HCT116 (cell line): ENCODE results near the gene SGCA. TPM values are rescaled to one million over a fixed set of nuclear protein-coding genes. Genes with fewer than 3 reads are reported as not detected.

ENCODE experiments used
- ATAC-seq: fragments of 200-7000 bp; cut with Tn5 transposase; 2 replicates; pipeline ENCODE4 v1.9.1; 2020; ENCODE audit warnings: mild to moderate bottlenecking, moderate library complexity
- BruUV-seq: library from RNA; stranded (reverse); fragments of 400-500 nt; replicated peaks from 2 replicates; lab custom pipeline; 2021; lab: Mats Ljungman, UMichigan
- CTCF ChIA-PET: fragments of 300-600 bp; sonication (Branson Sonifier 250); formaldehyde crosslinking; loops from one replicate; lab custom pipeline; 2021; ENCODE audit warnings: antibody characterized with exemption; lab: Charles Lee
- POLR2A ChIA-PET: fragments of 300-600, 350-600 bp; sonication (Branson Sonifier 250); formaldehyde crosslinking; loops from one replicate; lab custom pipeline; 2021; ENCODE audit warnings: antibody characterized with exemption; lab: Charles Lee
- RAD21 ChIA-PET, 2 experiments: fragments of 300-600 bp; sonication (Branson Sonifier 250); formaldehyde crosslinking; loops; one replicate each; lab custom pipeline; 2023; ENCODE audit warnings: low total read pairs in 2 of 2; ENCODE audit not compliant: uncharacterized antibody in 2 of 2, unreplicated experiment in 2 of 2, low non-redundant PET in 1 of 2; lab: Charles Lee
- DNase-seq: peaks from one replicate; pipeline ENCODE4 v3.0.0-alpha.2; 2010; ENCODE audit warnings: low read depth, low spot score
- H2AFZ ChIP-seq: fragments of 200-600 bp; shearing (Covaris generic), sonication (generic); 2 replicates; pipeline ENCODE4 v1.6.1; 2017; ENCODE audit warnings: low read depth, mixed run types, mixed read lengths, antibody characterized with exemption, low read length; ENCODE audit not compliant: poor library complexity, severe bottlenecking
- H3K27ac ChIP-seq: 2 replicates; pipeline ENCODE4 v1.5.1; 2012; ENCODE audit warnings: low read depth, low read length
- H3K27me3 ChIP-seq: fragments of 200-600 bp; sonication (generic); 2 replicates; pipeline ENCODE4 v1.6.1; 2016; ENCODE audit warnings: mixed run types, low read length, mixed read lengths; ENCODE audit not compliant: insufficient read depth
- H3K36me3 ChIP-seq, 2 experiments: fragments of 200-500 bp in 1 of 2; fragments of 200-600 bp in 1 of 2; sonication (Bioruptor generic) in 1 of 2; sonication (generic) in 1 of 2; 2 replicates each; pipeline versions ENCODE4 v1.5.1 to v1.6.1; 2014 to 2016; ENCODE audit warnings: low read length in 2 of 2, inconsistent platforms in 1 of 2, mixed read lengths in 1 of 2, mixed run types in 1 of 2; ENCODE audit not compliant: insufficient read depth in 2 of 2, control insufficient read depth in 1 of 2
- H3K4me1 ChIP-seq, 2 experiments: fragments of 200-600 bp in 1 of 2; sonication (generic) in 1 of 2; 2 replicates each; pipeline versions ENCODE4 v1.5.1 to v1.6.1; 2012 to 2017; ENCODE audit warnings: low read length in 2 of 2, inconsistent platforms in 1 of 2, mild to moderate bottlenecking in 1 of 2, mixed read lengths in 1 of 2, mixed run types in 1 of 2, moderate library complexity in 1 of 2; ENCODE audit not compliant: insufficient read depth in 2 of 2, control insufficient read depth in 1 of 2
- H3K4me2 ChIP-seq: fragments of 200-600 bp; sonication (generic); 2 replicates; pipeline ENCODE4 v1.6.1; 2017; ENCODE audit warnings: mixed run types, low read length, mixed read lengths
- H3K4me3 ChIP-seq, 2 experiments: fragments of 200-600 bp in 1 of 2; sonication (generic) in 1 of 2; replicated peaks in 1 of 2; 2 replicates each; pipeline ENCODE4 v1.5.1; 2011 to 2016; ENCODE audit warnings: low read length in 2 of 2, control low read depth in 1 of 2, low read depth in 1 of 2, mild to moderate bottlenecking in 1 of 2, mixed read lengths in 1 of 2, mixed run types in 1 of 2
- H3K79me2 ChIP-seq: fragments of 200-600 bp; sonication (generic); 2 replicates; pipeline ENCODE4 v1.6.1; 2017; ENCODE audit warnings: mild to moderate bottlenecking, mixed run types, low read length, moderate library complexity, mixed read lengths; ENCODE audit not compliant: insufficient read depth
- H3K9ac ChIP-seq: fragments of 200-600 bp; sonication (generic); 2 replicates; pipeline ENCODE4 v1.6.1; 2016; ENCODE audit warnings: low read length, mixed read lengths
- H3K9me2 ChIP-seq: fragments of 200-600 bp; sonication (generic), shearing (Covaris generic); 2 replicates; pipeline ENCODE4 v1.6.1; 2017; ENCODE audit warnings: mixed run types, mild to moderate bottlenecking, moderate library complexity; ENCODE audit not compliant: insufficient read depth
- H3K9me3 ChIP-seq, 2 experiments: fragments of 200-500 bp in 1 of 2; fragments of 200-600 bp in 1 of 2; sonication (Bioruptor generic) in 1 of 2; sonication (generic) in 1 of 2; 2 replicates each; pipeline ENCODE4 v1.6.1; 2014 to 2017; ENCODE audit warnings: low read length in 2 of 2, mixed read lengths in 2 of 2, inconsistent platforms in 1 of 2, low read depth in 1 of 2, mild to moderate bottlenecking in 1 of 2, mixed run types in 1 of 2, moderate library complexity in 1 of 2; ENCODE audit not compliant: control insufficient read depth in 1 of 2, insufficient read depth in 1 of 2
- H4K20me1 ChIP-seq: fragments of 200-600 bp; sonication (generic), shearing (Covaris generic); 2 replicates; pipeline ENCODE4 v1.6.1; 2017; ENCODE audit warnings: mixed run types, mild to moderate bottlenecking, moderate library complexity; ENCODE audit not compliant: insufficient read depth
- CBX3 ChIP-seq: IDR thresholded peaks from 2 replicates; pipeline ENCODE4 v1.6.1; 2012; ENCODE audit warnings: low read depth
- CEBPB ChIP-seq: IDR thresholded peaks from 2 replicates; pipeline ENCODE4 v1.6.1; 2012; ENCODE audit warnings: low read depth
- EGR1 ChIP-seq: IDR thresholded peaks from 2 replicates; pipeline ENCODE4 v1.6.1; 2012; ENCODE audit warnings: low read depth
- ELF1 ChIP-seq: IDR thresholded peaks from 2 replicates; pipeline ENCODE4 v1.6.1; 2012; ENCODE audit warnings: low read depth, borderline replicate concordance
- EZH2phosphoT487 ChIP-seq: fragments of 200-600 bp; IDR thresholded peaks from 2 replicates; pipeline ENCODE4 v1.6.1; 2018; ENCODE audit warnings: antibody characterized with exemption, borderline replicate concordance
- FOSL1 ChIP-seq: IDR thresholded peaks from 2 replicates; pipeline ENCODE4 v1.6.1; 2012; ENCODE audit warnings: low read depth
- JUND ChIP-seq: IDR thresholded peaks from 2 replicates; pipeline ENCODE4 v1.6.1; 2012
- POLR2AphosphoS5 ChIP-seq: IDR thresholded peaks from 2 replicates; pipeline ENCODE4 v1.6.1; 2011; ENCODE audit warnings: mild to moderate bottlenecking, low read depth, low read length, moderate library complexity
- REST ChIP-seq: IDR thresholded peaks from 2 replicates; pipeline ENCODE4 v1.6.1; 2012; ENCODE audit warnings: low read depth
- SIN3A ChIP-seq: IDR thresholded peaks from 2 replicates; pipeline ENCODE4 v1.6.1; 2012; ENCODE audit warnings: low read depth
- SP1 ChIP-seq: IDR thresholded peaks from 2 replicates; pipeline ENCODE4 v1.6.1; 2012; ENCODE audit warnings: low read depth
- SRF ChIP-seq: IDR thresholded peaks from 2 replicates; pipeline ENCODE4 v1.6.1; 2012; ENCODE audit warnings: low read depth
- TCF7L2 ChIP-seq: IDR thresholded peaks from 2 replicates; pipeline ENCODE4 v1.7.0; 2011; ENCODE audit warnings: borderline replicate concordance, inconsistent platforms; ENCODE audit not compliant: insufficient read depth, insufficient read length; ENCODE audit errors: extremely low read depth
- ZFX ChIP-seq: fragments of 450-650 bp; IDR thresholded peaks from 2 replicates; pipeline ENCODE4 v1.6.1; 2017
- ZNF274 ChIP-seq: fragments of 200-500 bp; sonication (Bioruptor generic); IDR thresholded peaks from 2 replicates; pipeline ENCODE4 v1.6.1; 2014; ENCODE audit warnings: mild to moderate bottlenecking, low read depth, low read length, inconsistent platforms
- intact Hi-C: fragments of 100-400 bp; cut with micrococcal nuclease; formaldehyde crosslinking; loops from 2 replicates; pipeline ENCODE4 v1.10.0; 2022
- total RNA-seq: library from RNA; stranded (reverse); gene quantifications from one replicate; pipeline ENCODE4 v1.2.1, GENCODE V29; 2021; ENCODE audit not compliant: unreplicated experiment
- TF ChIP-seq, protein P1 (sequence below): IDR thresholded peaks from 2 replicates; pipeline ENCODE4 v1.6.1; 2011; ENCODE audit warnings: mild to moderate bottlenecking, low read length, moderate library complexity; ENCODE audit not compliant: insufficient replicate concordance; ENCODE audit errors: extremely low read depth
- TF ChIP-seq, protein P2 (sequence below): IDR thresholded peaks from 2 replicates; pipeline ENCODE4 v1.6.1; 2012
- TF ChIP-seq, protein P3 (sequence below): IDR thresholded peaks from 2 replicates; pipeline ENCODE4 v1.6.1; 2012
- TF ChIP-seq, protein P4 (sequence below), 3 experiments: fragments of 200-600 bp in 1 of 3; sonication (generic) in 1 of 3; IDR thresholded peaks in 2 of 3; conservative IDR thresholded peaks in 1 of 3; 2 replicates each; pipeline ENCODE4 v1.5.1; 2012 to 2017; ENCODE audit warnings: low read depth in 2 of 3, low read length in 2 of 3, antibody characterized with exemption in 1 of 3, borderline replicate concordance in 1 of 3, control low read depth in 1 of 3, mild to moderate bottlenecking in 1 of 3, mixed read lengths in 1 of 3, mixed run types in 1 of 3, moderate library complexity in 1 of 3; ENCODE audit not compliant: insufficient read depth in 1 of 3

The SGCA gene
- total RNA-seq, 1 experiment from 2014 or later: 0.37 TPM

- POLR2A ChIA-PET: no interaction called here
- no peaks in the 10 kb centered on the region for H4K20me1 ChIP-seq
Measured at GRCh38 chr17:50191359-50192143, 25.7 kb downstream of the SGCA start.

More at GRCh38 chr17:50191359-50192143, 25.7 kb downstream of the SGCA start:
- H3K9ac ChIP-seq: no peak overlapping the region
- RAD21 ChIA-PET: interaction anchor here in 1 of 2 experiments (0.8 kb wide), 1 partner anchor 103 kb away, joined by 4 read pairs; no protein-coding TSS in a partner anchor
- H3K4me3 ChIP-seq: no peak overlapping the region
- H3K79me2 ChIP-seq: no peaks in the 10 kb centered on the region
- no TSS peak for BruUV-seq
- no peak for ATAC-seq
- intact Hi-C loops: no loop called here
- no peaks in the 10 kb centered on the region for H3K27me3 ChIP-seq
- no peak overlapping the region for H3K4me2 ChIP-seq
- no peaks in the 10 kb centered on the region for H3K9me2 ChIP-seq
- H3K9me3 ChIP-seq: no peaks in the 10 kb centered on the region
- peaks cover 0 to 15% of the 10 kb centered on the region in 2 experiments; a peak in 2 of 4 replicates for H3K36me3 ChIP-seq
- TF ChIP-seq EZH2phosphoT487 (no peak), JUND (no peak), EGR1 (no peak), ZNF274 (no peak), FOSL1 (no peak), TCF7L2 (no peak), SRF (no peak), SIN3A (no peak), REST (no peak), CBX3 (no peak), ELF1 (no peak), ZFX (no peak), POLR2AphosphoS5 (no peak), SP1 (no peak), CEBPB (no peak)
- TF ChIP-seq, protein P1, sequence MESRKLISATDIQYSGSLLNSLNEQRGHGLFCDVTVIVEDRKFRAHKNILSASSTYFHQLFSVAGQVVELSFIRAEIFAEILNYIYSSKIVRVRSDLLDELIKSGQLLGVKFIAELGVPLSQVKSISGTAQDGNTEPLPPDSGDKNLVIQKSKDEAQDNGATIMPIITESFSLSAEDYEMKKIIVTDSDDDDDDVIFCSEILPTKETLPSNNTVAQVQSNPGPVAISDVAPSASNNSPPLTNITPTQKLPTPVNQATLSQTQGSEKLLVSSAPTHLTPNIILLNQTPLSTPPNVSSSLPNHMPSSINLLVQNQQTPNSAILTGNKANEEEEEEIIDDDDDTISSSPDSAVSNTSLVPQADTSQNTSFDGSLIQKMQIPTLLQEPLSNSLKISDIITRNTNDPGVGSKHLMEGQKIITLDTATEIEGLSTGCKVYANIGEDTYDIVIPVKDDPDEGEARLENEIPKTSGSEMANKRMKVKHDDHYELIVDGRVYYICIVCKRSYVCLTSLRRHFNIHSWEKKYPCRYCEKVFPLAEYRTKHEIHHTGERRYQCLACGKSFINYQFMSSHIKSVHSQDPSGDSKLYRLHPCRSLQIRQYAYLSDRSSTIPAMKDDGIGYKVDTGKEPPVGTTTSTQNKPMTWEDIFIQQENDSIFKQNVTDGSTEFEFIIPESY: no peak
- TF ChIP-seq, protein P2, sequence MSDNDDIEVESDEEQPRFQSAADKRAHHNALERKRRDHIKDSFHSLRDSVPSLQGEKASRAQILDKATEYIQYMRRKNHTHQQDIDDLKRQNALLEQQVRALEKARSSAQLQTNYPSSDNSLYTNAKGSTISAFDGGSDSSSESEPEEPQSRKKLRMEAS: no peak
- TF ChIP-seq, protein P3, sequence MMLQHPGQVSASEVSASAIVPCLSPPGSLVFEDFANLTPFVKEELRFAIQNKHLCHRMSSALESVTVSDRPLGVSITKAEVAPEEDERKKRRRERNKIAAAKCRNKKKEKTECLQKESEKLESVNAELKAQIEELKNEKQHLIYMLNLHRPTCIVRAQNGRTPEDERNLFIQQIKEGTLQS: no peak
- TF ChIP-seq, protein P4, sequence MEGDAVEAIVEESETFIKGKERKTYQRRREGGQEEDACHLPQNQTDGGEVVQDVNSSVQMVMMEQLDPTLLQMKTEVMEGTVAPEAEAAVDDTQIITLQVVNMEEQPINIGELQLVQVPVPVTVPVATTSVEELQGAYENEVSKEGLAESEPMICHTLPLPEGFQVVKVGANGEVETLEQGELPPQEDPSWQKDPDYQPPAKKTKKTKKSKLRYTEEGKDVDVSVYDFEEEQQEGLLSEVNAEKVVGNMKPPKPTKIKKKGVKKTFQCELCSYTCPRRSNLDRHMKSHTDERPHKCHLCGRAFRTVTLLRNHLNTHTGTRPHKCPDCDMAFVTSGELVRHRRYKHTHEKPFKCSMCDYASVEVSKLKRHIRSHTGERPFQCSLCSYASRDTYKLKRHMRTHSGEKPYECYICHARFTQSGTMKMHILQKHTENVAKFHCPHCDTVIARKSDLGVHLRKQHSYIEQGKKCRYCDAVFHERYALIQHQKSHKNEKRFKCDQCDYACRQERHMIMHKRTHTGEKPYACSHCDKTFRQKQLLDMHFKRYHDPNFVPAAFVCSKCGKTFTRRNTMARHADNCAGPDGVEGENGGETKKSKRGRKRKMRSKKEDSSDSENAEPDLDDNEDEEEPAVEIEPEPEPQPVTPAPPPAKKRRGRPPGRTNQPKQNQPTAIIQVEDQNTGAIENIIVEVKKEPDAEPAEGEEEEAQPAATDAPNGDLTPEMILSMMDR (IDR thresholded peaks at IDR 0.05 in 2 of 3, conservative IDR thresholded peaks at IDR 0.05 in 1 of 3; ENCODE audit: borderline replicate concordance in 1 of 3, insufficient read depth in 1 of 3, low read depth in 2 of 3, low read length in 2 of 3): no peak
- DNase-seq: no peak
- no peaks in the 10 kb centered on the region for H3K4me1 ChIP-seq
- CTCF ChIA-PET: no interaction called here
- no peak overlapping the region for H3K27ac ChIP-seq
- no peak overlapping the region for H2AFZ ChIP-seq
